HepG2 (cell line): ENCODE results near the gene TTLL10. TPM values are rescaled to one million over a fixed set of nuclear protein-coding genes. Genes with fewer than 3 reads are reported as not detected.

Experiments
- ARNT2 ChIP-seq: sonication (generic); formaldehyde crosslinking; IDR thresholded peaks from 2 replicates; pipeline ENCODE4 v1.8.0; 2022; ENCODE audit warnings: mild to moderate bottlenecking, low read depth, missing genetic modification reagents, moderate library complexity
- ARNTL ChIP-seq: sonication (generic); formaldehyde crosslinking; IDR thresholded peaks from 2 replicates; pipeline ENCODE4 v1.4.0; 2020; ENCODE audit warnings: mild to moderate bottlenecking, missing genetic modification reagents
- CBX2 ChIP-seq, 2 experiments: fragments of 200-600 bp in 1 of 2; sonication (generic); formaldehyde crosslinking in 1 of 2; IDR thresholded peaks; 2 replicates each; pipeline versions ENCODE4 v1.7.0 to v1.8.1; 2018 to 2022; ENCODE audit warnings: low read depth in 2 of 2, low read length in 1 of 2, mild to moderate bottlenecking in 1 of 2, missing genetic modification reagents in 1 of 2
- CENPT ChIP-seq: sonication (generic); formaldehyde crosslinking; IDR thresholded peaks from 2 replicates; pipeline ENCODE4 v1.8.0; 2022; ENCODE audit warnings: low read depth, mild to moderate bottlenecking, moderate library complexity, missing genetic modification reagents
- ERF ChIP-seq: IDR thresholded peaks from 2 replicates; pipeline ENCODE4 v1.6.1; 2018; ENCODE audit warnings: missing biosample characterization, missing genetic modification reagents
- HHEX ChIP-seq: IDR thresholded peaks from 2 replicates; pipeline ENCODE4 v1.6.1; 2016; ENCODE audit warnings: control low read depth
- IRX3 ChIP-seq: sonication (generic); formaldehyde crosslinking; IDR thresholded peaks from 2 replicates; pipeline ENCODE4 v1.8.1; 2023; ENCODE audit warnings: mild to moderate bottlenecking, low read depth, missing genetic modification reagents, borderline replicate concordance
- ISX ChIP-seq: sonication (generic); formaldehyde crosslinking; conservative IDR thresholded peaks from 2 replicates; pipeline ENCODE4 v1.5.0; 2020; ENCODE audit warnings: missing genetic modification reagents
- MYNN ChIP-seq: sonication (generic); formaldehyde crosslinking; IDR thresholded peaks from 2 replicates; pipeline ENCODE4 v1.4.0; 2020; ENCODE audit warnings: mild to moderate bottlenecking, low read depth, missing genetic modification reagents
- RXRA ChIP-seq: sonication (generic); formaldehyde crosslinking; IDR thresholded peaks from 2 replicates; pipeline ENCODE4 v1.5.1; 2020; ENCODE audit warnings: missing genetic modification reagents
- SNAI1 ChIP-seq: sonication (generic); formaldehyde crosslinking; IDR thresholded peaks from 2 replicates; pipeline ENCODE4 v1.5.0; 2020; ENCODE audit warnings: mild to moderate bottlenecking, missing genetic modification reagents, borderline replicate concordance
- SSRP1 ChIP-seq: IDR thresholded peaks from 2 replicates; pipeline ENCODE4 v1.6.1; 2016; ENCODE audit warnings: control low read depth
- SUZ12 ChIP-seq: fragments of 150-350 bp; IDR thresholded peaks from 2 replicates; pipeline ENCODE4 v1.6.1; 2014; ENCODE audit warnings: low read depth, low read length
- THYN1 ChIP-seq: sonication (generic); formaldehyde crosslinking; IDR thresholded peaks from 2 replicates; pipeline ENCODE4 v1.8.1; 2023; ENCODE audit warnings: low read depth, mild to moderate bottlenecking, moderate library complexity, missing genetic modification reagents, borderline replicate concordance
- U2AF2 ChIP-seq: fragments of 200-400 bp; formaldehyde crosslinking; IDR thresholded peaks from 2 replicates; pipeline ENCODE4 v1.6.1; 2017; ENCODE audit warnings: low read depth, mild to moderate bottlenecking, low read length
- YEATS2 ChIP-seq: sonication (generic); formaldehyde crosslinking; IDR thresholded peaks from 2 replicates; pipeline ENCODE4 v1.4.0; 2020; ENCODE audit warnings: missing genetic modification reagents, borderline replicate concordance
- ZBTB1 ChIP-seq: sonication (generic); formaldehyde crosslinking; IDR thresholded peaks from 2 replicates; pipeline ENCODE4 v1.4.0; 2020; ENCODE audit warnings: missing genetic modification reagents, borderline replicate concordance
- ZBTB38 ChIP-seq: sonication (generic); formaldehyde crosslinking; IDR thresholded peaks from 2 replicates; pipeline ENCODE4 v1.5.1; 2020; ENCODE audit warnings: mild to moderate bottlenecking, missing genetic modification reagents
- ZBTB7B ChIP-seq: sonication (generic); formaldehyde crosslinking; IDR thresholded peaks from 2 replicates; pipeline ENCODE4 v1.4.0; 2020; ENCODE audit warnings: missing genetic modification reagents
- ZNF232 ChIP-seq: sonication (generic); formaldehyde crosslinking; IDR thresholded peaks from 2 replicates; pipeline ENCODE4 v1.4.0; 2020; ENCODE audit warnings: missing genetic modification reagents, borderline replicate concordance
- ZNF282 ChIP-seq: fragments of 450-650 bp; IDR thresholded peaks from 2 replicates; pipeline ENCODE4 v1.6.1; 2018; ENCODE audit not compliant: partially characterized antibody
- ZNF30 ChIP-seq: sonication (generic); formaldehyde crosslinking; IDR thresholded peaks from 2 replicates; pipeline ENCODE4 v1.5.0; 2020; ENCODE audit warnings: mild to moderate bottlenecking, missing genetic modification reagents
- ZNF451 ChIP-seq: sonication (generic); formaldehyde crosslinking; IDR thresholded peaks from 2 replicates; pipeline ENCODE4 v1.5.0; 2020; ENCODE audit warnings: mild to moderate bottlenecking, missing genetic modification reagents
- polyA plus RNA-seq, 8 experiments: library from polyadenylated mRNA; depleted of rRNA in 3 of 8; stranded (reverse) in 7 of 8; unstranded in 1 of 8; fragments of >200 nt; fragmentation: Illumina TruSeq in 4 of 8; extraction: Trizol in 4 of 8; gene quantifications; 2 replicates each; pipeline versions ENCODE4 v1.2.1 to v1.2.3, GENCODE V29; 2011 to 2016; ENCODE audit warnings: low read depth in 4 of 8, missing spikeins in 1 of 8, mixed read lengths in 1 of 8; ENCODE audit not compliant: insufficient read depth in 1 of 8
- total RNA-seq, 5 experiments: library from RNA; depleted of rRNA; stranded (reverse); fragments of >200 nt; fragmentation: Illumina TruSeq; extraction: Trizol; gene quantifications; 2 replicates each; pipeline ENCODE4 v1.2.3, GENCODE V29; 2016; ENCODE audit warnings: low read depth in 1 of 5
- TF ChIP-seq, protein P1 (sequence below): sonication (generic); formaldehyde crosslinking; IDR thresholded peaks from 2 replicates; pipeline ENCODE4 v1.8.0; 2022; ENCODE audit warnings: missing genetic modification reagents, mild to moderate bottlenecking, moderate library complexity, borderline replicate concordance
- TF ChIP-seq, protein P2 (sequence below): sonication (generic); formaldehyde crosslinking; IDR thresholded peaks from 2 replicates; pipeline ENCODE4 v1.4.0; 2020; ENCODE audit warnings: missing genetic modification reagents
- TF ChIP-seq, protein P3 (sequence below): sonication (generic); formaldehyde crosslinking; IDR thresholded peaks from 2 replicates; pipeline ENCODE4 v1.4.0; 2020; ENCODE audit warnings: missing genetic modification reagents
- TF ChIP-seq, protein P4 (sequence below): sonication (generic); formaldehyde crosslinking; IDR thresholded peaks from 2 replicates; pipeline ENCODE4 v1.4.0; 2020; ENCODE audit warnings: mild to moderate bottlenecking, missing genetic modification reagents

Gene TTLL10
- total and polyA plus RNA-seq, 2 of the 13 experiments (the other 11 are each of a cell fraction or from before 2014, with no cell fraction given): not detected

DNA sequence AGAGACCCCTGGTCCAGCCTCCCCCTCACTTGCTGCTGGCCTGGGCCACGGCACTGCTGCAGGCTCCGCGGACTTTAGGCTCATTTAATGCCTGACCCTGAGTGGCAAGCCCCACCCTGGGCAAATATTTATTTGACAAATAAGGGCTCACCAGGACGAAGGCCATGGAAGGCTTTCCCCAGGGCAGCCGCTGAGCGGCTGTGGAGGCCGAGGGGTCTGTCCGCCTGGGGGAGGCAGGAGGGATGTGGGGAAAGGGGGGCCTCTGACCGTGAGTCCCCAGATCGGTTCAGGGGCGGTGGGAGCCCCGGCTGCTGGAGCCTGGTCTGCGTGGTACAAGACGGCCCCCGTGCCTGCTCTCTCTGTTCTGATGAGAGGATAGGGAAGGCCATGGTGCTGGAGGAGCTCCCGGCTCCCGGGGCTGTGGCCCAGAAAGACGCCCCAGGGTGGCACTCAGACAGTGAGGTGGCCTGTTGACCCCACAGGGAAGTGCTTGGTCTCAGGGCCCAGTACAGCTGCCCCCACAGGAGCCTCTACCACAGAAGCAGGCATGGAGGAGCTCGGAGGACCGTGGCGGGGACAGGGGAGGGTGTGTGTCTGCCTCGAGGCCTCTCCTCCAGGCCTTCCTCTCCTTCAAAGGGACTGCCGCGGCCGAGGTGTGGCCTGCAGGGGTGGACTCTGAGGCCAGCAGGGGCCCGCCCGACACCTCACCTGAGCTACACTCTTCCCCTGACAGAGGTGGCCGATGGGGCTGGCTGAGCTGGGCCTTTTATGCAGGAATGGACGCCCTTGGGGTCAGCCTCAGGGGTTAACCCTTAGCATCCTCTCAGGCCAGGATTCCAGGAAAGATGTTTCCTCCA is 48.7 kb upstream of the TTLL10 start (continued):
- TF ChIP-seq CENPT (CRISPR knock-in tag): no peak
- 0 out of 2 replicates have a peak, but pooled peaks have one; percentile 1 for TF ChIP-seq ZNF451 (CRISPR knock-in tag)
- no peak for TF ChIP-seq THYN1 (CRISPR knock-in tag)
- peak; percentile 70; the same call in 1 of the 2 replicates for TF ChIP-seq HHEX (CRISPR knock-in tag)
- no peak for TF ChIP-seq CBX2 (IDR thresholded peaks at IDR 0.05; ENCODE audit: low read depth, low read length)
- TF ChIP-seq CBX2 (CRISPR knock-in tag; IDR thresholded peaks at IDR 0.05; ENCODE audit: low read depth): no peak; the same call in 1 of the 2 replicates
- 0 out of 2 replicates have a peak, but pooled peaks have one; percentile 30 for TF ChIP-seq ARNTL (CRISPR knock-in tag)
- TF ChIP-seq SNAI1 (CRISPR knock-in tag): no peak
- no peak; the same call in 1 of the 2 replicates for TF ChIP-seq ZBTB38
- TF ChIP-seq SUZ12: no peak
- no peak for TF ChIP-seq MYNN (CRISPR knock-in tag)
- TF ChIP-seq U2AF2: no peak
- TF ChIP-seq ZBTB1: no peak
- TF ChIP-seq ERF (CRISPR knock-in tag): 0 out of 2 replicates have a peak, but pooled peaks have one; percentile 45
- TF ChIP-seq, protein P1, sequence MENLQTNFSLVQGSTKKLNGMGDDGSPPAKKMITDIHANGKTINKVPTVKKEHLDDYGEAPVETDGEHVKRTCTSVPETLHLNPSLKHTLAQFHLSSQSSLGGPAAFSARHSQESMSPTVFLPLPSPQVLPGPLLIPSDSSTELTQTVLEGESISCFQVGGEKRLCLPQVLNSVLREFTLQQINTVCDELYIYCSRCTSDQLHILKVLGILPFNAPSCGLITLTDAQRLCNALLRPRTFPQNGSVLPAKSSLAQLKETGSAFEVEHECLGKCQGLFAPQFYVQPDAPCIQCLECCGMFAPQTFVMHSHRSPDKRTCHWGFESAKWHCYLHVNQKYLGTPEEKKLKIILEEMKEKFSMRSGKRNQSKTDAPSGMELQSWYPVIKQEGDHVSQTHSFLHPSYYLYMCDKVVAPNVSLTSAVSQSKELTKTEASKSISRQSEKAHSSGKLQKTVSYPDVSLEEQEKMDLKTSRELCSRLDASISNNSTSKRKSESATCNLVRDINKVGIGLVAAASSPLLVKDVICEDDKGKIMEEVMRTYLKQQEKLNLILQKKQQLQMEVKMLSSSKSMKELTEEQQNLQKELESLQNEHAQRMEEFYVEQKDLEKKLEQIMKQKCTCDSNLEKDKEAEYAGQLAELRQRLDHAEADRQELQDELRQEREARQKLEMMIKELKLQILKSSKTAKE (CRISPR knock-in tag): peak; percentile 76
- peak; percentile 45; the same call in 1 of the 2 replicates for TF ChIP-seq ARNT2 (CRISPR knock-in tag)
- TF ChIP-seq ZBTB7B (CRISPR knock-in tag): peak; percentile 94
- TF ChIP-seq IRX3: no peak
- TF ChIP-seq ZNF30 (CRISPR knock-in tag): no peak
- no peak for TF ChIP-seq ZNF282
- TF ChIP-seq ZNF232 (CRISPR knock-in tag): no peak
- TF ChIP-seq, protein P2, sequence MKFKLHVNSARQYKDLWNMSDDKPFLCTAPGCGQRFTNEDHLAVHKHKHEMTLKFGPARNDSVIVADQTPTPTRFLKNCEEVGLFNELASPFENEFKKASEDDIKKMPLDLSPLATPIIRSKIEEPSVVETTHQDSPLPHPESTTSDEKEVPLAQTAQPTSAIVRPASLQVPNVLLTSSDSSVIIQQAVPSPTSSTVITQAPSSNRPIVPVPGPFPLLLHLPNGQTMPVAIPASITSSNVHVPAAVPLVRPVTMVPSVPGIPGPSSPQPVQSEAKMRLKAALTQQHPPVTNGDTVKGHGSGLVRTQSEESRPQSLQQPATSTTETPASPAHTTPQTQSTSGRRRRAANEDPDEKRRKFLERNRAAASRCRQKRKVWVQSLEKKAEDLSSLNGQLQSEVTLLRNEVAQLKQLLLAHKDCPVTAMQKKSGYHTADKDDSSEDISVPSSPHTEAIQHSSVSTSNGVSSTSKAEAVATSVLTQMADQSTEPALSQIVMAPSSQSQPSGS (CRISPR knock-in tag): peak; percentile 30; the same call in 1 of the 2 replicates
- TF ChIP-seq, protein P3, sequence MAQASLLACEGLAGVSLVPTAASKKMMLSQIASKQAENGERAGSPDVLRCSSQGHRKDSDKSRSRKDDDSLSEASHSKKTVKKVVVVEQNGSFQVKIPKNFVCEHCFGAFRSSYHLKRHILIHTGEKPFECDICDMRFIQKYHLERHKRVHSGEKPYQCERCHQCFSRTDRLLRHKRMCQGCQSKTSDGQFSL (CRISPR knock-in tag): peak; percentile 61; the same call in 1 of the 2 replicates
- TF ChIP-seq, protein P4, sequence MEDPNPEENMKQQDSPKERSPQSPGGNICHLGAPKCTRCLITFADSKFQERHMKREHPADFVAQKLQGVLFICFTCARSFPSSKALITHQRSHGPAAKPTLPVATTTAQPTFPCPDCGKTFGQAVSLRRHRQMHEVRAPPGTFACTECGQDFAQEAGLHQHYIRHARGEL: 0 out of 2 replicates have a peak, but pooled peaks have one; percentile 55
- TF ChIP-seq RXRA (CRISPR knock-in tag): peak; percentile 80
- no peak for TF ChIP-seq SSRP1
- TF ChIP-seq ISX (CRISPR knock-in tag): no peak
- TF ChIP-seq YEATS2: 0 out of 2 replicates have a peak, but pooled peaks have one; percentile 14
